HG03066 (cell line): ENCODE measurements around the gene SOX8.
"Not testable (repeated sequence)": the region's sequence is repeated elsewhere in the genome, so short reads cannot be mapped to it uniquely, and the experiment has no call there.

Experiments
- ATAC-seq: cut with Tn5 transposase; IDR thresholded peaks from one replicate; pipeline ENCODE4 v1.9.1; 2021; ENCODE audit warnings: low read depth; ENCODE audit not compliant: unreplicated experiment

The SOX8 gene

DNA sequence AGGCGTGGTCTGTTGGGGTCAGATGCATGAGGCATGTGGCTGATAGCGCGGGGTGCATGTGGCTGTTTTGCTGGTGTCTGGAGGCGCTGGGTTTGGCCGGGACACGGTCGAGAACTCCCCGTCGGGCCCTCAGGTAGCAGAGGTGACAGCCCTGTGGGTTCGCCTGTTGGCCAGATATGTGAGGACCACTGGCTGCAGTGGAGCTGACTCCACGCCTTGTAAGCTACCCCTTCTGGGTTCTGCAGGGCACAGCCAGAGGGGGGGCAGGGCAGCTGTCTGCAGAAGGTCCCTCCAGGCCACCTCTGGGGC lies 38.5 kb downstream of the SOX8 start:
- ATAC-seq, result no peak

DNA sequence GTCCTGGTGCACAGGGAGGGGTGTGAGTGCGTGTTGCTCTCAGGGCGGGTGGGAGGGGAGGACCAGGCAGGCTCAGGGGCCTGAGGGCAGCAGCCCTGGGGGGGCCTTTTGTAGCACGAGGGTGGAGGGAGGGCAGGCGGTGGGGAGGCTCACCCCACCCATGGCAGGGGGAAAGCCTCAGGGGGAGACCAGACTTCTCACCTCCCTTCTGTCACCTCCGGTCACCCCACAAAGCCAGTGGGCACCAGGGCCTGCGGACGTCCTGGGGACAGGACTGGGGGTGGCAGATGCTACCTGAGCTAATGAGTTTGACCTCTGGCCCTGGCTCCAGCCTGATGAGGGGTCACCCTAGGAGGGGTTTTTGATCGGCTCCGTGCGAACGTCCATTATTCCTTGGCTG lies 39.0 kb downstream of the SOX8 start:
- no peak for ATAC-seq

DNA sequence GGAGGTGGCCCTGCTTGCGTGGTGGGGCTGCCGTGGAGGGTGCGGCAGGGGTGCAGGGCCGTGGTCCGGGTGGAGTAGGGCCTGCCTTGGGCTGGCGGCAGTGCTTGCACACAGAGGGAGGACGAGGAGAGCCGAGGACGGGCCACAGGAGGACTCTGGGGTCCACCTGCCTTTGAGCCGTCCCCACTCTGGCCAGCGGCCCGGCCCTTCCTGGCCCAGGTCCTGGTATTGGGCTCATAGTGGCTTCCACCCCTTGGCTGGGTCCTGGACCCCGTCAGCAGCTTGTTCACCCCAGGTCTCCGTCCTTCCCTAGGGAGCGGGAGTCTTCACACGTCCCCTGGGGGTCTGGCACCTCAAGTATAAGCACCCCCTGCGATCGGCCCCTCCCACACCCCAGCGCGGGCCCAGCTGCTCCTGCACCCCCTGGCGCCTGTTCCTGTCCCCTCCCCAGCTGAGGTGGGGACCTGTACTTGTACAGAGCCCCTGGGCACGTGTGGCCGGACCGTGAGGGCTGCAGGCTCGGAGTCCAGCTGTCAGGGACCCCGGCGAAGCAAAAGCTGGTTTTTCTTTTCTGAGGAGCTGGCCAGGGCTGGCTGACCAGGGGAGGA lies 40.1 kb downstream of the SOX8 start:
- ATAC-seq, result no peak

DNA sequence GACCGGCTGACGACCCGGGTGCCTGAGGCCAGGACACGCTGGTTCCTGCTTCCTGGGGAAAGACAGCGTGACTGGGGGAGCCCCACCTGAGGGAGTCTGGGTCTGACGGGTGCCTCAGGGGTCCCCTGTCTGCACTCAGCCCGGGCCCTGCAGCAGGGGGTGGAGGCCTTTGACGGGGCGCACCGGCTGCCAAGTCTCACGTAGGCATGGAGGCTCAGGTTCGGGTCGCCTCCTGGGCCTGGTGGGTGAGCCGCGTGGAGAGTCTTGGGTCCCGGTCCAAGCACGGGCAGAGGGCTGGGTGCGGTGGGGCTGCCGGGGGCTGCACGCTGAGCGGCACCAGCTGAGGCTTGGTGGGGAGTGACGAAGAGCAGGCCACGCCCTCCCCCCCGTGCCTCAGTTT lies 40.9 kb downstream of the SOX8 start:
- no peak for ATAC-seq

DNA sequence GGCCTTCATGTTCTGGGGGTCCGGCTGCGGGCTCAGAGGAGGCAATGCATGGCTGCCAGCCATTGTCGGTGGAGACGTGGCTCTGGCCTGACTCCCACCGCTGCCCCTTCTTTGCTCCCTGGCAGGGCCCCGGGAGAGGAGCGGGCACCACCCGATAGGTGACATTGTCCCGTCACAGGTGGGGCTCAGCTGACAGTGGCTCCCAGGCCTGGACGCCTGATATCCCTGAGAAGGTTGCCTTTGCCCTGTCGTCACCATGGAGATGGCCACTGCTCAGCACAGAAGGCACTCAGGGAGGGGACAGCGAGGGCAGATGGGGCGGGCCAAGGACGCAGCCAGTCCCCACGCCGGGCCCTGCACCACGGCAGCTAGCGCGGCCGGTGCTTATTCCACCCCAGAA lies 42.6 kb downstream of the SOX8 start:
- ATAC-seq, result no peak

DNA sequence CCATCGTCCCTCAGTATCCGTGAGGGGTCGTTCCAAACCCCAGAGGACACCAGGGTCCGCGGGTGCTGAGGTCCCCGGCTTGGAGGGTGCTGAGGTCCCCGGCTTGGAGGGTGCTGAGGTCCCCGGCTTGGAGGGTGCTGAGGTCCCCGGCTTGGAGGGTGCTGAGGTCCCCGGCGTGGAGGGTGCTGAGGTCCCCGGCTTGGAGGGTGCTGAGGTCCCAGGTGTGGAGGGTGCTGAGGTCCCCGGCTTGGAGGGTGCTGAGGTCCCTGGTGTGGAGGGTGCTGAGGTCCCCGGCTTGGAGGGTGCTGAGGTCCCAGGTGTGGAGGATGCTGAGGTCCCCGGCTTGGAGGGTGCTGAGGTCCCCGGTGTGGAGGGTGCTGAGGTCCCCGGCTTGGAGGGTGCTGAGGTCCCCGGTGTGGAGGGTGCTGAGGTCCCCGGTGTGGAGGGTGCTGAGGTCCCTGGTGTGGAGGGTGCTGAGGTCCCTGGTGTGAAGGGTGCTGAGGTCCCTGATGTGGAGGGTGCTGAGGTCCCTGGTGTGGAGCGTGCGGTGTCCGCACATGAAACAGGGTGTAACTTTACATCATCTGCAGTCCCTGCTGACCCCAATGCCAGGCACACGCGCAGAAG lies 43.7 kb downstream of the SOX8 start:
- ATAC-seq, result not testable (repeated sequence)

DNA sequence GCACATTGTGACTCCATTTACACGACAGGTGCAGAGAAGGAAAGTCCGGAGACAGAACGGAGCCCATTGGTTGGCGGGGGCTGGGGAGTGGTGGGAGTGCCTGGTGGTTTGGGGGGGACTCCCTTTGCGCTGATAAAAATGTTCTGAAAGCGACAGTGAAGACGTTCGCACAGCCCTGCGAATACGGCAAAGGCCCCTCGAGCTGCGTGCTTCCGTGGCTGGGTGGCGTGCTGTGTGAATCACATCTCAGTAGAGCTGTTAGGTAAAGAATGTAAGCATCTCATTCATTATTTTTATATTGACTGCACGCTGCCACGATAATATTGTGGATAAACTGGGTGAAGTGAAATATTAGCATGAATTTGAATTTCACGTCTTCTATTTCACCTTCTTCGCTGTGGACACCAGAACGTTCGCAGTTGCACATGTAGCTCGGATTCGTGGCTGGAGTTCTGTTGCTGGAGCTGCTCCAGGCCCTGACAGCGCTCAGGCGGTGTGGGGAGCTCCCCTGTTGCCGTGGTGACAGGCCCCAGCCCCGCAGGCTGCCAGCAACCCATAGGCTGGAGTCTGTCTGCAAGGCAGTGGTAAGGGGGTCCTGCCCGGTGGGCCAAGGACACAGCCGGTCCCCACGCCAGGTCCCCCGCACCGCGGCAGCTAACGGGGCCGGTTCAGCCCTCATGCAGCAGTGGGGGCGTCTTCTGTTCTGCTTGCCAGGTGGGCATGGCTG lies 44.6 kb downstream of the SOX8 start:
- no peak for ATAC-seq

DNA sequence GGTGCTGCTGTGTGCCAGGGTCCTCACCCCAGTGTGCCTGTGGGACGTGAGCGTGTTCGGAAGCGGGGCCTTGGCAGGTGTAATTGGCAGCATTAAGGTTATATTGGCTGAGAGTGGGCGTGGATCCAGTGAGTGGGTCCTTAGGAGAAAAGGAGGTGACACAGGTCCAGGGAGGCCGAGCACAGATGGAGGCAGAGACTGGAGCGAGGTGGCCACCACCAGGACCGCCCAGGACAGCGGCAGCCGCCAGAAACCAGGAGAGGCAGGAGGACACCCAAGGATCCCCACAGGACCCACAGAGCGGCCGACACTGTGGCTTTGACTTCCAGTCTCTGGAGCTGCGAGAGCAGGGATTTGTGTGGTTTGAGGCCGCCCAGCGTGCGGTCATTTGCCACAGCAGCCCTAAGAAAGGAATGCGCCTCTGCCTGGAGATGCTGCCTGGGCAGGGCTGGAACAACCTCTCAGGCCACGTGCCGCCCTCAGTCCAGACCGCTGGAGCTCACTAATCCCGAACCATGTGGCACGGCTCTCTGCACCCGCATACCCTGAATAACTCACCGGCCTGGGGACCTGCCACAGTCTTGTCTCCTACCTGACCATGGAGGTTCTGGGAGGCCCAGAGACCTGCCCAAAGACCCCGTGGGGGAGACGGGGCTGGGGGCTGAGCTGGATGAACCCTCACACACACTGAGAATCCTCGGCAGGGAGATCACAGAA lies 45.4 kb downstream of the SOX8 start:
- ATAC-seq, result no peak

DNA sequence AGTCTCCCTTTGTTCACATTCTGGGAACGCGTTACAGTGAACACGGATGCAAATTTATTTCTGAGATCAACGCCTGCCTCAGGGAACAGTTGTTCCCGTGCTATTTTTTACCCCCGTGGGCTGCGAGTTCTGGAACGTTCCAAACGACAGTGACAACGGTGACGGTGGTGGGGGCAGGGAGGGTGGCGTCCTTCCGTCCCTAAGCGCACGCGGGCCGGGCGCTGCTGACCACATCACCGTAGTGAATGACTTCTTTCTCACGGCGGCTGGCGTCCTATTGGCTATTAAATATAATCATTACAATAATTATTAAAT lies 45.9 kb downstream of the SOX8 start:
- no peak for ATAC-seq

DNA sequence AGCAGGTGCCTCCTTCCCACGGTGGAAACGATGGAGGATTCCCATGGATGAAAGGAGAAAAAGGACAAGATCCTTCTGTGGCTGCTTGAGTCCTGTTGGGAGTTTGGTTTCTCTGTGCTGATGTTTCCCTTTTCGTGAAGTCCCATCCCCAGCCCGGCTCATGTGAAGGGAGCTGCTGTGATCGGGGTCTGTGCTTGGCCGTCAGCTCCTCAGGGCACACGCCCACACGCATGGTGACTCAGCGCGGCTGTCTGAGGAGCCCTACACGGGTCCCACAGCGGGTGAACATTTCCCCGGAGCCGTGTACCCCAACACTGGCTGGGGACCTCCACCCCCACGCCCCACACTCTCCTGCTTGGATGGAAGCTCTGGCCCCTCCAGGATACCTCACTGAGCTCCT lies 46.5 kb downstream of the SOX8 start:
- ATAC-seq, result no peak

DNA sequence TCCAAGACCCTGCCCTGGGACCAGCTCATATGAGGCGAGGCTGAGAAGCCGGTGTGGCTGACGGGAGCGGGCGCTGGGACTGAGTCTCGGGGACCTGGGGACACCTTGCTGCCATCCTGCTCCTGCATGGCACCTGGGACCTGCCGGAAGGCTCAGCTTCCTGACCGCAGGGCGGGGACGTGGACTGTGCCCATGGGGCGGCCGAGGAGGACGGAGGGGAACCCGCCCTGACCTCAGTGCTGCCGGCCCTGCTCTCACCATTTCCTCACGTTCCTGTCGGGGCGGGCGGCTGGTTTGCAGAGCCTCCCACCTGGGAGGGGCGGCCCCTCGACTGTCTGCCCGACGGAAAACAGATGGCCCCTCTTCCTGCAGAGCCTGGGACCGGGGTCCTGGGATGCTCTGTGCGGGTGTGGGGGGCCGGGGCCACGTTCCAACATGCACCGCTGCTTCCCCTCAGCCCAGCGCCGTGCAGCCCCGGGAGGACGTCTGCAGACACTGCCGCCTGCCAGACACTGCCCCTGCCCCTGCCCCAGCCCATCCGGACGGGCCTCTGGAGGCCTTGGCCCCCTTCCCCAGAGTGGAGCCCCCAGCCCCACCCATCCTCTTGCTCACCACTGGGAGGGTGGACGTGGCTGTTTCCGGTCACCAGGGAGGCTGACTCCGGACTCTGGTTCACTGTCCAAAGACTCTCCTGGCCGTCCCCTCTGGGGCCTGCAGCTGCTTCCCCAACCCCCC lies 47.1 kb downstream of the SOX8 start:
- ATAC-seq, result no peak

DNA sequence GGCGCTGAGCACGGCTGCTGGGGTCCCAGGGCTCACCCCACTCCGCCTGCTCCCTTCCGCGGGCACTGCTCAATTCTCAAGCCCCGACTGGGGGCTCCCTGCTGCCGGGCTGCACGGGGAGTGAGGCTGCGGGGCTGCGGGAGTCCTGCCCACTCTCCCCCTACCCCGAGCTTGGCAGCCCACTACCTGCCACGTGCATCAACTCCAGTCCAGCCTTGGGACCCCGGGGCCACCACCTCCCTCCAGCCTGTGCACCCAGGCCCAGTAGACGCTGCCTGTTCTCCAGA lies 47.6 kb downstream of the SOX8 start:
- no peak for ATAC-seq

DNA sequence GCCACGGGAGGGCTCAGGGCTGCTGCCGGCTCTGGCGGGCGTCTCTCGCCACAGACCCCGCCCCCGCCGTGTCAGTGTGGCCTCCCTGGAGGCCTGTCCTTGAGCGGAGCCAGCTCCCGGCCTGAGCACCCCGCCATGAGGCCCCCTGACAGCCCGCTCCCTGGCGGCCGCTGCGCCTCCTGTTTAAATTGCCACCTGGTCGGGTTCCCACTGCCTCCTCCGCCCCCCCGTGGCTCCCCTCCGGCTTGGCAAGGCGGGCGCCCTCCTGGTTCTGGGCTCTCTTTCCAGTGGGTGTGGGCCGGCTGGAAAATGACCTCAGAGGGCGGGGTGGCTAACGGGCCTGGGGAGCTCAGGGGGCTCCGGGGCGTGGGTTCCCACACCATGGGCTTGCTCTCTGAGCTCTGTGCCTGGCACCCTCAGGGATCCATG lies 48.9 kb downstream of the SOX8 start:
- no peak for ATAC-seq

DNA sequence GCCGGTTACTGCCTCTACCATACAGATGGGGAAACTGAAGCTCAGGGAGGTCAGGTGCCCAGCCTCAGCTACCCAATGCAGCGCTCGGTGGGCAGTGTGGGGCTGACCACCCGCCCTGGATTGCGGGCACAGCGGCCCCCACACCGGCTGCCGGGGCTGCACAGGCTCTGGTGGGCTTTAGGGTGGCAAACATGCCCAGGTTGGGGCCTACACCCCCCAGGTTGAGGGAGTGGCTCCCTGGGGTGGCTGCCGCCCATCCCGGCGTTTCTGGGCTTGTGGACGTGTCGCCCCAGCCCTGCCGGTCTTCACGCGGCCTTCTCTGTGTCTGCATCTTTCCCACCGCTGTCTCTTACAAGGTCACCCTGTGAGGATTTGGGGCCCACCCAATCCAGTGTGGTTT lies 50.1 kb downstream of the SOX8 start:
- no peak for ATAC-seq

DNA sequence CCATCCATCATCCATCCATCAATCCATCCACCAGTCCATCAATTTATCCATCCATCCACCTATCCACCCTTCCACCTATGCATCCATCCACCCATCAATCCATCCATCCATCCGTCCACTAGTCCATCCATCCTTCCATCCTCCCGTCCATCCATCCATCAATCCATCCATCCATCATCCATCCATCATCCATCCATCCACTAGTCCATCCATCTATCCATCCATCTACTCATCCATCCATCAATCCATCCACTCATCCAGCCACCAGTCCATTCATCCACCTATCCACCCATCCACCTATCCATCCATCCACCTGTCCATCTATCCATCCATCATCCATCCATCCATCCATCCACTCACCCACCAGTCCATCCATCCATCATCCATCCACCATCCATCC lies 51.0 kb downstream of the SOX8 start:
- ATAC-seq, result no peak

DNA sequence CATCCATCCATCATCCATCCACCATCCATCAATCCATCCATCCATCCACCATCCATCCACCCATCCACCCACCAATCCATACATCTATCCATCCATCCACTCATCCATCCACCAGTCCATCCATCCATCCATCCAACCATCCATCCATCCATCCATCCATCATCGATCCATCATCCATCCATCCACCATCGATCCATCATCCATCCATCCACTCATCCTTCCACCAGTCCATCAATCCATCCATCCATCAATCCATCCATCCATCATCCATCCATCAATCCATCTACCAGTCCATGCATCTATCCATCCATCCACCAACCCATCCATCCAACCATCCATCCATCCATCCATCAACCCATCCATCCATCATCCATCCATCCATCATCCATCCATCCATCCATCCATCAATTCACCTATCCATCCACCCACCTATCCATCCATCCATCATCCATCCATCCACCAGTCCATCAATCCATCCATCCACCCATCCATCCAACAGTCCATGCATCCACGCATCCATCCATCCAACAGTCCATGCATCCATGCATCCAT lies 51.6 kb downstream of the SOX8 start:
- ATAC-seq, result no peak

DNA sequence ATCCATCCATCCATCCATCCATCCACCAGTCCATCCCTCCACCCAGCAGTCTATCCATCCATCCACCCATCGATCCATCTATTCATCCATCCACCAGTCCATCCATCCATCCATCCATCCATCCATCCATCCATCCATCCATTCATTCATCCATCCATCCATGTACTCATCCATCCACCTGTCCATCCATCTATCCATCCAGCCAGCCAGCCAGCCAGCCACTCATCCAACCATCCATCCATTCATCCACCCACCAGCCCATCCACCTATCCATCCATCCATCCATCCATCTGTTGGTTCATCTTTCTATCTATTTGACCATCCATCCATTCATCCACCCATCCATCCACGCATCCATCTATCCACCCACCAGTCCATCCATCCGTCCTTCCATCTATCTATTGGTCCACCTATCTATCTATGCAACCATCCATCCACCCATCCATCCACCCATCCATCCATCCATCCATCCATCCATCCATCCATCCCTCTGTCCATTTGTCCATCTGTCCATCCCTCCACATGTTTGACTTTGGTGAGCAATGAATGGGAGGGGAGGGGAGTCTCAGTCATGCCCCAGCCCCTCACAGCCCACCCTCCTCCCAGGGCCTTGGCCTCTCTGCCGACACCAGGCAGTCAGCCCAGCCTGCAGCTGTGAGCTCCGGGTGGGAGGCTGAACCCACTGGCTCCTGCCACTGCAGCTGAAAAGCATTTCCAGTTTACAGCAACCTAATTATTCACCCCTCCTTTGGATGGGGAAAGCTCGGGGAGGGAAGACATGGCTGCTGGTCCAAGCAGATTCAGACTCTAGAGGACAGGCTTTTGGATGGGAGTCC lies 52.9 kb downstream of the SOX8 start:
- ATAC-seq, result no peak

DNA sequence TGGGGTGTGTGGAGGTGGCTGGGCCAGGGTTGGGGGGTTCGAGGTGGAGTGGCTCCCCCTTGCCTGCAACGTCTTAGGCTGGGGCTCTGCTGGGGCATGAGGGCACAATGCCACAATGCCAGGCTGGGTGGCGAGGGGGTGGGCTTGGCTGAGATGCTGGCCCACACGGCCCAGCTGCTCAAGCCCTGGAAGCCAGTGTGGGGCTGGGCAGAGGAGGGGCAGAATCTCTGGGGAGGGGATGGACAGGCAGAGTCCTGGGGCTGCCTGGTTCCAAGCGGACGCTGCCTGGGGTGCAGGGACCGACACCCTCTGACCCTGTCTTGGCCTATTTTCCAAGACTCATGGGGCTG lies 53.5 kb downstream of the SOX8 start:
- ATAC-seq, result no peak

DNA sequence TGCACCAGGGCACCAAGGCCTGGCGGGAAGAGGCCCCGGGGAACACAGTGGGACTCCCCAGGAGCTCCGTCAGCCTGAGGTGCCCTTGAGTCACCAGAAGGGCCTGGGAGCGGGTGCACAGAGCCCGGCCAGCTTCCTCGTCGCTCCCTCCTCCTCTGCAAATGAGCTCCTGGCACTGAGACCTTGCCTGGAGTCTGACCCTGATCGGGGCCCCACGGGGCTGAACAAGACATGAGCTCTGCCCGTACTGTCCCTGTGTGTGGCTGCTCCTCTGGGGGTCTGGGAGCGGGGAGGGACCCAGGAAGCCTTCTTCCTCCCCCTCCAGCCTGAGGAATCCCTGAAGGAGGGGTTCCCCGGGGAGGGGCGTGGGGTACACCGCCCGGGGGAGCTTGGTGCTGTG lies 54.6 kb downstream of the SOX8 start:
- no peak for ATAC-seq
